HepG2 (cell line): Measurements from ENCODE around the gene SKI. TPM values are rescaled to one million over a fixed set of nuclear protein-coding genes. Genes with fewer than 3 reads are reported as not detected.

Source experiments
- GABPA ChIP-seq, 2 experiments: IDR thresholded peaks; 2 replicates each; pipeline ENCODE4 v1.6.1; 2011 to 2016; ENCODE audit warnings: low read depth in 2 of 2, low read length in 1 of 2, missing biosample characterization in 1 of 2, missing genetic modification characterization in 1 of 2
- GPN1 ChIP-seq: sonication (generic); formaldehyde crosslinking; IDR thresholded peaks from 2 replicates; pipeline ENCODE4 v1.5.1; 2020; ENCODE audit warnings: missing genetic modification reagents, borderline replicate concordance
- KLF13 ChIP-seq: sonication (generic); formaldehyde crosslinking; IDR thresholded peaks from 2 replicates; pipeline ENCODE4 v1.4.0; 2020; ENCODE audit warnings: mild to moderate bottlenecking, missing genetic modification reagents
- PLRG1 ChIP-seq: fragments of 450-650 bp; conservative IDR thresholded peaks from 2 replicates; pipeline ENCODE4 v1.6.1; 2016
- RARA ChIP-seq: IDR thresholded peaks from 2 replicates; pipeline ENCODE4 v1.6.1; 2016; ENCODE audit warnings: missing genetic modification reagents, missing compliant biosample characterization
- SNRNP70 ChIP-seq: fragments of 200-400 bp; formaldehyde crosslinking; IDR thresholded peaks from 2 replicates; pipeline ENCODE4 v1.6.1; 2017; ENCODE audit warnings: mild to moderate bottlenecking, low read depth, low read length, moderate library complexity
- SYNCRIP ChIP-seq: fragments of 200-400 bp; formaldehyde crosslinking; IDR thresholded peaks from 2 replicates; pipeline ENCODE4 v1.6.1; 2018; ENCODE audit warnings: mild to moderate bottlenecking, low read depth, low read length; ENCODE audit not compliant: insufficient read depth
- TEAD3 ChIP-seq: optimal IDR thresholded peaks from 2 replicates; pipeline ENCODE3; 2016; ENCODE audit warnings: borderline replicate concordance
- YEATS4 ChIP-seq: sonication (generic); formaldehyde crosslinking; IDR thresholded peaks from 2 replicates; pipeline ENCODE4 v1.4.0; 2020; ENCODE audit warnings: missing genetic modification reagents, borderline replicate concordance
- ZBTB1 ChIP-seq: sonication (generic); formaldehyde crosslinking; IDR thresholded peaks from 2 replicates; pipeline ENCODE4 v1.4.0; 2020; ENCODE audit warnings: missing genetic modification reagents, borderline replicate concordance
- ZC3H4 ChIP-seq: sonication (generic); formaldehyde crosslinking; IDR thresholded peaks from 2 replicates; pipeline ENCODE4 v1.4.0; 2020; ENCODE audit warnings: missing genetic modification reagents, borderline replicate concordance
- ZFP90 ChIP-seq: sonication (generic); formaldehyde crosslinking; IDR thresholded peaks from 2 replicates; pipeline ENCODE4 v1.8.0; 2022; ENCODE audit warnings: missing genetic modification reagents, mild to moderate bottlenecking, inconsistent platforms, borderline replicate concordance
- ZNF629 ChIP-seq: sonication (generic); formaldehyde crosslinking; conservative IDR thresholded peaks from 2 replicates; pipeline ENCODE4 v1.5.0; 2020; ENCODE audit warnings: missing genetic modification reagents
- ZNF709 ChIP-seq: sonication (generic); formaldehyde crosslinking; IDR thresholded peaks from 2 replicates; pipeline ENCODE4 v1.5.0; 2020; ENCODE audit warnings: mild to moderate bottlenecking, missing genetic modification reagents
- ZNF746 ChIP-seq: sonication (generic); formaldehyde crosslinking; IDR thresholded peaks from 2 replicates; pipeline ENCODE4 v1.8.0; 2022; ENCODE audit warnings: mild to moderate bottlenecking, missing genetic modification reagents
- ZNF790 ChIP-seq: sonication (generic); formaldehyde crosslinking; IDR thresholded peaks from 2 replicates; pipeline ENCODE4 v1.8.0; 2022; ENCODE audit warnings: missing genetic modification reagents, mild to moderate bottlenecking, borderline replicate concordance
- ZNF792 ChIP-seq: IDR thresholded peaks from 2 replicates; pipeline ENCODE4 v1.6.1; 2016
- ZSCAN22 ChIP-seq: sonication (generic); formaldehyde crosslinking; IDR thresholded peaks from 2 replicates; pipeline ENCODE4 v1.4.0; 2020; ENCODE audit warnings: mild to moderate bottlenecking, missing genetic modification reagents
- polyA plus RNA-seq, 8 experiments: library from polyadenylated mRNA; depleted of rRNA in 3 of 8; stranded (reverse) in 7 of 8; unstranded in 1 of 8; fragments of >200 nt; fragmentation: Illumina TruSeq in 4 of 8; extraction: Trizol in 4 of 8; gene quantifications; 2 replicates each; pipeline versions ENCODE4 v1.2.1 to v1.2.3, GENCODE V29; 2011 to 2016; ENCODE audit warnings: low read depth in 4 of 8, missing spikeins in 1 of 8, mixed read lengths in 1 of 8; ENCODE audit not compliant: insufficient read depth in 1 of 8
- total RNA-seq, 5 experiments: library from RNA; depleted of rRNA; stranded (reverse); fragments of >200 nt; fragmentation: Illumina TruSeq; extraction: Trizol; gene quantifications; 2 replicates each; pipeline ENCODE4 v1.2.3, GENCODE V29; 2016; ENCODE audit warnings: low read depth in 1 of 5
- TF ChIP-seq, protein P1 (sequence below): sonication (generic); formaldehyde crosslinking; IDR thresholded peaks from 2 replicates; pipeline ENCODE4 v1.5.1; 2020; ENCODE audit warnings: missing genetic modification reagents, mild to moderate bottlenecking, borderline replicate concordance
- TF ChIP-seq, protein P2 (sequence below): sonication (generic); formaldehyde crosslinking; IDR thresholded peaks from 2 replicates; pipeline ENCODE4 v1.5.0; 2020; ENCODE audit warnings: mild to moderate bottlenecking, missing genetic modification reagents, borderline replicate concordance

SKI gene
- total and polyA plus RNA-seq, 2 of the 13 experiments (the other 11 are each of a cell fraction or from before 2014, with no cell fraction given), result 4.7 to 6.9 TPM

DNA sequence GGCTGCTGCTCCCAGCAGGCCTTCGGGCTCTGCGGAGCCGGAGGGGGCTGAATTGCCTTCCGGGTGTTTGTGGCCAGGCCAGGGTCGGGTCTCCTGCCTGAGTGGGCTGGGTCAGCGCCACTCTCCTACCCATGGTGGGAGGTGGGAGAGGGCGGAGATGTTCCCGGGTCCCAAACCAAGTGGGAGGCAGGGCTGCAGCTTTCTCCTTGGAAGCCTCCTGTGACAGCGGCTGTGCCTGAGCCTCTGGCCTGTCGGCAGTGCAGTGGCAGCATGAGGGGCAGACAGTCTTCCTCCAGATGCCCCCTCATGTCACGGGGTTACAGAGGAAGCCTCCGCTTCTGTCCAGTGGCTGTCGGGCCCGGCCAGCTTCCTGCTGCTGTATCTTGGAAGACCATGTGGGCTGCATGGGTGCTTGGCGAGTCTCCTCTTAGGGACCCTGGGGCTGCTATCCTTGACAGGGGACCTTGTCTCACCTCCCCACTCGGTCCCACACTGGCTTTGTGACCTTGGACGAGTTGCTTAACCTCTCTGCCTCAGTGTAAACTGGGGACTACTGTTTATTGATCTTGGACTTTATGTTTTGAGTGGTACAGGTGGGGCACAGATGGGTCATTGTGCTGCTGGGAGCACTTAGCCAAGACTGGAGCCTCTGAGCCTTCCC lies 4.3 kb downstream of the SKI start (continued):
- TF ChIP-seq GPN1 (no peak), PLRG1 (no peak), SYNCRIP (no peak), ZNF792 (CRISPR knock-in tag) (peak; percentile 38; the same call in 1 of the 2 replicates), TEAD3 (no peak), ZFP90 (CRISPR knock-in tag) (no peak), ZC3H4 (no peak), ZSCAN22 (CRISPR knock-in tag) (peak; percentile 90), ZNF709 (CRISPR knock-in tag) (no peak), SNRNP70 (no peak), GABPA (IDR thresholded peaks at IDR 0.05; ENCODE audit: low read depth, low read length) (no peak), GABPA (CRISPR knock-in tag; IDR thresholded peaks at IDR 0.05; ENCODE audit: low read depth) (peak; percentile 18; the same call in 1 of the 2 replicates), RARA (peak; percentile 91), ZNF746 (CRISPR knock-in tag) (peak; percentile 96), KLF13 (no peak), ZNF790 (no peak), ZNF629 (CRISPR knock-in tag) (no peak), YEATS4 (no peak; the same call in 1 of the 2 replicates), ZBTB1 (CRISPR knock-in tag) (no peak)
- TF ChIP-seq, protein P1, sequence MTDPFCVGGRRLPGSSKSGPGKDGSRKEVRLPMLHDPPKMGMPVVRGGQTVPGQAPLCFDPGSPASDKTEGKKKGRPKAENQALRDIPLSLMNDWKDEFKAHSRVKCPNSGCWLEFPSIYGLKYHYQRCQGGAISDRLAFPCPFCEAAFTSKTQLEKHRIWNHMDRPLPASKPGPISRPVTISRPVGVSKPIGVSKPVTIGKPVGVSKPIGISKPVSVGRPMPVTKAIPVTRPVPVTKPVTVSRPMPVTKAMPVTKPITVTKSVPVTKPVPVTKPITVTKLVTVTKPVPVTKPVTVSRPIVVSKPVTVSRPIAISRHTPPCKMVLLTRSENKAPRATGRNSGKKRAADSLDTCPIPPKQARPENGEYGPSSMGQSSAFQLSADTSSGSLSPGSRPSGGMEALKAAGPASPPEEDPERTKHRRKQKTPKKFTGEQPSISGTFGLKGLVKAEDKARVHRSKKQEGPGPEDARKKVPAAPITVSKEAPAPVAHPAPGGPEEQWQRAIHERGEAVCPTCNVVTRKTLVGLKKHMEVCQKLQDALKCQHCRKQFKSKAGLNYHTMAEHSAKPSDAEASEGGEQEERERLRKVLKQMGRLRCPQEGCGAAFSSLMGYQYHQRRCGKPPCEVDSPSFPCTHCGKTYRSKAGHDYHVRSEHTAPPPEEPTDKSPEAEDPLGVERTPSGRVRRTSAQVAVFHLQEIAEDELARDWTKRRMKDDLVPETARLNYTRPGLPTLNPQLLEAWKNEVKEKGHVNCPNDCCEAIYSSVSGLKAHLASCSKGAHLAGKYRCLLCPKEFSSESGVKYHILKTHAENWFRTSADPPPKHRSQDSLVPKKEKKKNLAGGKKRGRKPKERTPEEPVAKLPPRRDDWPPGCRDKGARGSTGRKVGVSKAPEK (CRISPR knock-in tag), result no peak
- TF ChIP-seq, protein P2, sequence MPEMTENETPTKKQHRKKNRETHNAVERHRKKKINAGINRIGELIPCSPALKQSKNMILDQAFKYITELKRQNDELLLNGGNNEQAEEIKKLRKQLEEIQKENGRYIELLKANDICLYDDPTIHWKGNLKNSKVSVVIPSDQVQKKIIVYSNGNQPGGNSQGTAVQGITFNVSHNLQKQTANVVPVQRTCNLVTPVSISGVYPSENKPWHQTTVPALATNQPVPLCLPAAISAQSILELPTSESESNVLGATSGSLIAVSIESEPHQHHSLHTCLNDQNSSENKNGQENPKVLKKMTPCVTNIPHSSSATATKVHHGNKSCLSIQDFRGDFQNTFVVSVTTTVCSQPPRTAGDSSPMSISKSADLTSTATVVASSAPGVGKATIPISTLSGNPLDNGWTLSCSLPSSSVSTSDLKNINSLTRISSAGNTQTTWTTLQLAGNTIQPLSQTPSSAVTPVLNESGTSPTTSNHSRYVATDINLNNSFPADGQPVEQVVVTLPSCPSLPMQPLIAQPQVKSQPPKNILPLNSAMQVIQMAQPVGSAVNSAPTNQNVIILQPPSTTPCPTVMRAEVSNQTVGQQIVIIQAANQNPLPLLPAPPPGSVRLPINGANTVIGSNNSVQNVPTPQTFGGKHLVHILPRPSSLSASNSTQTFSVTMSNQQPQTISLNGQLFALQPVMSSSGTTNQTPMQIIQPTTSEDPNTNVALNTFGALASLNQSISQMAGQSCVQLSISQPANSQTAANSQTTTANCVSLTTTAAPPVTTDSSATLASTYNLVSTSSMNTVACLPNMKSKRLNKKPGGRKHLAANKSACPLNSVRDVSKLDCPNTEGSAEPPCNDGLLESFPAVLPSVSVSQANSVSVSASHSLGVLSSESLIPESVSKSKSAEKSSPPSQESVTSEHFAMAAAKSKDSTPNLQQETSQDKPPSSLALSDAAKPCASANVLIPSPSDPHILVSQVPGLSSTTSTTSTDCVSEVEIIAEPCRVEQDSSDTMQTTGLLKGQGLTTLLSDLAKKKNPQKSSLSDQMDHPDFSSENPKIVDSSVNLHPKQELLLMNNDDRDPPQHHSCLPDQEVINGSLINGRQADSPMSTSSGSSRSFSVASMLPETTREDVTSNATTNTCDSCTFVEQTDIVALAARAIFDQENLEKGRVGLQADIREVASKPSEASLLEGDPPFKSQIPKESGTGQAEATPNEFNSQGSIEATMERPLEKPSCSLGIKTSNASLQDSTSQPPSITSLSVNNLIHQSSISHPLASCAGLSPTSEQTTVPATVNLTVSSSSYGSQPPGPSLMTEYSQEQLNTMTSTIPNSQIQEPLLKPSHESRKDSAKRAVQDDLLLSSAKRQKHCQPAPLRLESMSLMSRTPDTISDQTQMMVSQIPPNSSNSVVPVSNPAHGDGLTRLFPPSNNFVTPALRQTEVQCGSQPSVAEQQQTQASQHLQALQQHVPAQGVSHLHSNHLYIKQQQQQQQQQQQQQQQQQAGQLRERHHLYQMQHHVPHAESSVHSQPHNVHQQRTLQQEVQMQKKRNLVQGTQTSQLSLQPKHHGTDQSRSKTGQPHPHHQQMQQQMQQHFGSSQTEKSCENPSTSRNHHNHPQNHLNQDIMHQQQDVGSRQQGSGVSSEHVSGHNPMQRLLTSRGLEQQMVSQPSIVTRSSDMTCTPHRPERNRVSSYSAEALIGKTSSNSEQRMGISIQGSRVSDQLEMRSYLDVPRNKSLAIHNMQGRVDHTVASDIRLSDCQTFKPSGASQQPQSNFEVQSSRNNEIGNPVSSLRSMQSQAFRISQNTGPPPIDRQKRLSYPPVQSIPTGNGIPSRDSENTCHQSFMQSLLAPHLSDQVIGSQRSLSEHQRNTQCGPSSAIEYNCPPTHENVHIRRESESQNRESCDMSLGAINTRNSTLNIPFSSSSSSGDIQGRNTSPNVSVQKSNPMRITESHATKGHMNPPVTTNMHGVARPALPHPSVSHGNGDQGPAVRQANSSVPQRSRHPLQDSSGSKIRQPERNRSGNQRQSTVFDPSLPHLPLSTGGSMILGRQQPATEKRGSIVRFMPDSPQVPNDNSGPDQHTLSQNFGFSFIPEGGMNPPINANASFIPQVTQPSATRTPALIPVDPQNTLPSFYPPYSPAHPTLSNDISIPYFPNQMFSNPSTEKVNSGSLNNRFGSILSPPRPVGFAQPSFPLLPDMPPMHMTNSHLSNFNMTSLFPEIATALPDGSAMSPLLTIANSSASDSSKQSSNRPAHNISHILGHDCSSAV (CRISPR knock-in tag), result no peak
